Prostate gland (tissue), 2 donors: ENCODE measurements around the gene SLAMF7.

Experiments
- POLR2AphosphoS5 ChIP-seq: sonication (generic); formaldehyde crosslinking; IDR thresholded peaks from one replicate; pipeline ENCODE4 v1.6.1; 2017; ENCODE audit warnings: antibody characterized with exemption
- TF ChIP-seq, protein P1 (sequence below), 4 experiments: fragments of 200-600 bp in 2 of 4; fragments of 450-650 bp in 2 of 4; sonication (generic) in 2 of 4; IDR thresholded peaks; 1 replicate in 3 of 4; 2 replicates in 1 of 4; pipeline ENCODE4 v1.5.1; 2016 to 2019; ENCODE audit warnings: antibody characterized with exemption in 4 of 4, mild to moderate bottlenecking in 2 of 4, moderate library complexity in 2 of 4

DNA sequence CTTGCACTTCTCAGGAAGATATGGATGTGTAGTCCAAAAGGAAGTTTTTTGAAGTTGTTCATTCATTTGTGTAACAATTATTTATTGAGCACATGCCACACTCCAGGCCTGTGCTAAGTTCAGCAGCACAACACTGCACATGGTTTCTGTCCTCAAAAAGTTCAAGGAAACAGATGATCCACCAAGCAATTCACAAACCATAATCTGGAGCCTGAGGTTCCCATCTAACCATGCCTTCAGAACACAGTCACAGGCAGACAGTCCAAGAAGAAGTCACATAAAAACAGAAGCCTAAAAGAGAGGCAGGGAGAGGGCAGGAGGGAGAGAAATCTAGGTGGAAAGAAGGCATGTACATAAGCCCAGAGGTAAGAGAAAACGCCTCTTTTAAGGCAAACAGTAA, 29.3 kb upstream of the SLAMF7 start:
- TF ChIP-seq, protein P1, sequence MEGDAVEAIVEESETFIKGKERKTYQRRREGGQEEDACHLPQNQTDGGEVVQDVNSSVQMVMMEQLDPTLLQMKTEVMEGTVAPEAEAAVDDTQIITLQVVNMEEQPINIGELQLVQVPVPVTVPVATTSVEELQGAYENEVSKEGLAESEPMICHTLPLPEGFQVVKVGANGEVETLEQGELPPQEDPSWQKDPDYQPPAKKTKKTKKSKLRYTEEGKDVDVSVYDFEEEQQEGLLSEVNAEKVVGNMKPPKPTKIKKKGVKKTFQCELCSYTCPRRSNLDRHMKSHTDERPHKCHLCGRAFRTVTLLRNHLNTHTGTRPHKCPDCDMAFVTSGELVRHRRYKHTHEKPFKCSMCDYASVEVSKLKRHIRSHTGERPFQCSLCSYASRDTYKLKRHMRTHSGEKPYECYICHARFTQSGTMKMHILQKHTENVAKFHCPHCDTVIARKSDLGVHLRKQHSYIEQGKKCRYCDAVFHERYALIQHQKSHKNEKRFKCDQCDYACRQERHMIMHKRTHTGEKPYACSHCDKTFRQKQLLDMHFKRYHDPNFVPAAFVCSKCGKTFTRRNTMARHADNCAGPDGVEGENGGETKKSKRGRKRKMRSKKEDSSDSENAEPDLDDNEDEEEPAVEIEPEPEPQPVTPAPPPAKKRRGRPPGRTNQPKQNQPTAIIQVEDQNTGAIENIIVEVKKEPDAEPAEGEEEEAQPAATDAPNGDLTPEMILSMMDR (IDR thresholded peaks at IDR 0.05): no peak
- no peak for TF ChIP-seq POLR2AphosphoS5
